GM10266 (cell line): ENCODE results near the gene RNLS.

ENCODE experiments used
- DNase-seq: peaks from one replicate; pipeline ENCODE4 v3.0.0; 2012; ENCODE audit errors: extremely low spot score
- TF ChIP-seq, protein P1 (sequence below): IDR thresholded peaks from 2 replicates; pipeline ENCODE4 v1.5.1; 2012; ENCODE audit warnings: mild to moderate bottlenecking, low read depth; ENCODE audit not compliant: control insufficient read depth, insufficient read depth; ENCODE audit errors: missing control alignments

RNLS gene

DNA sequence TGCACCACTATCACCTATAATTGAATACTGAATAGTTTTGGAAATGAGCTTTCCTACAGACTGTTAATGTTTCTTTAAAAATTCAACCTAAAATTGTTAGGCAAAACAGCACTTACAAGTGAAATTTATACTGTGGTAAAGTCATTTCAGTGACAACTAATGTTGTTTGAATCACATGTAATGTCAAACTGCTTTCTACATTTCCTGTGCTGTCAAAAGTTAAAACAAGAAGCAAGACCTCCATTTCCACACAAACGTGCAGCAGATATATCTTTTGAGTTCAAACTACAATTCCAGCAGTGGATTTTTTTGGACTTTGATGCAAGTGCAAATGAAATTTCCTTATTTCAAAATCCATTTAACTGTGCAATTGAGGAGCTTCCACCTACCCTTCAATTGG lies 199.8 kb downstream of the RNLS start:
- DNase-seq, result no peak
- TF ChIP-seq, protein P1, sequence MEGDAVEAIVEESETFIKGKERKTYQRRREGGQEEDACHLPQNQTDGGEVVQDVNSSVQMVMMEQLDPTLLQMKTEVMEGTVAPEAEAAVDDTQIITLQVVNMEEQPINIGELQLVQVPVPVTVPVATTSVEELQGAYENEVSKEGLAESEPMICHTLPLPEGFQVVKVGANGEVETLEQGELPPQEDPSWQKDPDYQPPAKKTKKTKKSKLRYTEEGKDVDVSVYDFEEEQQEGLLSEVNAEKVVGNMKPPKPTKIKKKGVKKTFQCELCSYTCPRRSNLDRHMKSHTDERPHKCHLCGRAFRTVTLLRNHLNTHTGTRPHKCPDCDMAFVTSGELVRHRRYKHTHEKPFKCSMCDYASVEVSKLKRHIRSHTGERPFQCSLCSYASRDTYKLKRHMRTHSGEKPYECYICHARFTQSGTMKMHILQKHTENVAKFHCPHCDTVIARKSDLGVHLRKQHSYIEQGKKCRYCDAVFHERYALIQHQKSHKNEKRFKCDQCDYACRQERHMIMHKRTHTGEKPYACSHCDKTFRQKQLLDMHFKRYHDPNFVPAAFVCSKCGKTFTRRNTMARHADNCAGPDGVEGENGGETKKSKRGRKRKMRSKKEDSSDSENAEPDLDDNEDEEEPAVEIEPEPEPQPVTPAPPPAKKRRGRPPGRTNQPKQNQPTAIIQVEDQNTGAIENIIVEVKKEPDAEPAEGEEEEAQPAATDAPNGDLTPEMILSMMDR, result no peak

DNA sequence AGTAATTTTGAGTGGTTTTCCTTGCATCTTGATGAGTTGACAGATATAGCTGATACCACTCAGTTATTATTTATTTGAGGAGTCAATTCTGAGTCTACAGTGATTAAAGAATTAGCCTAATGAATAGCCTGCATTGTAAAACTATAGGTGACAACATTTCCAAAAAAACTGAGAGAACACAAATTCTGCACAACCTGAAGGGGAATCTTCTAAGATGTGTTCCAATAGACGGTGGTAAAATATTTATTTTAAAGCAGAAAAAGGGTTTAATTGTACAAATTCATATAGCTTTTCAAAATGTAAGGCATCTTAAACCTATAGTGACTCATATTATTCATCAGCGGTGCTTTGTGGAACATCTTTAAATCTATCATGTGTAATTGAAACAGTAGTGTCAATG lies 200.4 kb downstream of the RNLS start:
- no peak for DNase-seq
- TF ChIP-seq, protein P1, result no peak

DNA sequence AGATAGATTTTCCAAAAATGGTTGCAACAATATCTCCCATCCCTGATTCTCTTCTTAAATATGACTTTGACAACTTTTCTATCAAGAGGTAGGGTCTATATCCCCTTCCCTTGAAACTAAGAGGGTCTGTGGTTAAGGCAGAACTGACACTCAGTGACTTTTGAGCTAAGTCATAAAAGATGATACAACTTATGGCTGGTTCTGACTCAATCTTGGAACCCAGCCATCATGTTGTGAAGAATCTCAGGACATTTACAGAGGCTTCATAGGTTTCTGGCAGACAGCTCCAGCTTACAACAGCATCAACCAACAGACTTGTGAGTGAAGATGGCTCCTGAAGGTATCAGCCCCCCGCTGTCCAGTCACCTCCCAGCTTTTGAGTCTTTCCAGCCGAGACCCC lies 203.5 kb downstream of the RNLS start:
- DNase-seq, result no peak
- TF ChIP-seq, protein P1, result no peak

DNA sequence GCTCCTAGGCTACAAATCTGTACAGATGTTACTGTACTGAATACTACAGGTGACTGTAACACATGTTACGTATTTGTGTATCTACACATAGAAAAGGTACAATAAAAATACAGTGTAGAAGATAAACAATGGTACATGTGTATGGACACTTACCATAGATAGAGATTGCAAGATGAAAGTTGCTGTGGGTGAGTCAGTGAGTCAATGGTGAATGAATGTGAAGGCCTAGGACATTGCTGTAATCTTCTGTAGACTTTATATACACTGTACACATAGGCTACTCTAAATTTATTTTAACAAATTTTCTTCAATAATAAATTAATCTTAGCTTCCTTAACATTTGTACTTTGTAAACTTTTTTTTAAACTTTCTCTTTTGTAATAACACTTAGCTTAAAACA lies 205.6 kb downstream of the RNLS start:
- no peak for DNase-seq
- TF ChIP-seq, protein P1, result no peak

DNA sequence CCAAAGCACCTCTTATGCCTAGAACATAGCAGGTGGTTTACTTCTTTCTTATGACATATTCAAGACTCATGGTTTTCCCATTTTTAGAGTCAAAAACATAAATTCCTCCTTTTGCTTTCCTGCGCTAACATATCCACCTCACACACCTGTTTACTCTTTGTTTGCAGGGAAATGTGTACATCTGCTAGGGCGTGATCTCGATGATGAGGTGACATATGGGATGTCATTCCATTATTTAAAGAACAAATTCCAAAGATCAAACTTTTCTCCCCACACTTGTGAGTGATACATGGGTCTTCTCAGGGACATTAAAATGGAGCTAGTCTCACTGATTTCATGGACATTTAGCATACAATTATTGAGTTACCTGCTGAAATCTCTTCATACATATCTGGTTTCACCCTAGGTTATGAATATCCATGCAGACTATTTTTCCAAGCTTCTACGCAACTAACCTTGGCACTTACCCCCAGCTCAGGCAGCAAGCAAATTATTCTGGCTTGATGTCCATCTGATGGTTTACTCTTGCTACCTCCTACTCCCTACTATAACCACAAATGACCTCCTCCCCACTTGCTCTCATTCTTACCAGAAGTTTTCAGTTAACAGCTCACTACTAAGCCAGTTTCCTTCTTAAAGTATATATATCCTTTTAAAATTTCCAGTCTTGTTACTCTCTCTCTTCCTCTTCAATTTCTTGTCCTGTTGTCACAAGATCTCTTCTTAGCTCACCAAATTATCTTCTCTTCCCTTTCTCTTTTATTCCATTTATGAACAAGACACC lies 208.5 kb downstream of the RNLS start:
- TF ChIP-seq, protein P1, result no peak
- no peak for DNase-seq

DNA sequence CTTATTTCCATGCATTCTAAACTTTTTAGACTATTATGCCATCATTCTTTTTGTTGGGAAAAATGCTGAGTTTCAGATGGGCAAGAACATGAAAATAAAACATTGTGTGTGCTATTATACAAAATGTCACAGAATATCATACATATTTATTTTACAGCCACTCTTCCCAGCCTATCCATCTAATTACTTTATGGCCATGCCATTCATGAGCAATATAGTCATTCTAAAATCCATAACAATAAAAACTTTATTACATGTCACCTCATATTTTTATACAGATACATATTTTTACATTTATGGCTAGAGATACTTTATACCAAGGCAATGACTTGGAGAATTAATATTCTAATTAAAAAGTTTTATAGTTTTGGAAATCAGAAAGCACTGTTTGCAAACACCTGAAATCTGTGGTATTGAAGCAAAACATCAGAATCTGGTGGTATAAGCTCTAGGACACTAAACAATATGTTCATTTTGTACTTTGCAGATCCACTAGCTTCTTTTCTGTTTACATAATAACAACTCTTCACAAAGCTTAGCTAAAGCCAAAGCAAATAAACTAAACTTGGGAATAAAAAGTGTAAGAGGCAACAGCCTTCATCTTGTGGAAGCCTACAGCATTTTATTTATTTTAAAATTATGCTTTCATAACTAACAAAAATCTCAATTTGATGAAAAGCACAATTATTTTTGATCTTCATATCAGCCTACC lies 210.1 kb downstream of the RNLS start:
- no peak for DNase-seq
- TF ChIP-seq, protein P1, result no peak
